ENCODE results near the gene MRPS5.

GRCh38 chr2:95072424-95072823 is 49.2 kb downstream of the MRPS5 start:
- no peak for TF ChIP-seq CTCF (IDR thresholded peaks at IDR 0.05)
- TF ChIP-seq POLR2A (IDR thresholded peaks at IDR 0.05): no peak
